Smooth muscle cell (in vitro differentiated cells): Measurements from ENCODE around the gene ATP8A1. TPM values are rescaled to one million over a fixed set of nuclear protein-coding genes. Genes with fewer than 3 reads are reported as not detected.

Experiments used
- DNase-seq: peaks from one replicate; lab custom pipeline; 2025; ENCODE audit not compliant: unreplicated experiment; lab: John Stamatoyannopoulos, UW
- H2AFZ ChIP-seq: fragments of 200-600 bp; sonication (generic); 2 replicates; pipeline ENCODE4 v1.6.0; 2016; ENCODE audit warnings: antibody characterized with exemption, low read depth, mild to moderate bottlenecking
- H3F3A ChIP-seq: fragments of 200-600 bp; sonication (generic); 2 replicates; pipeline ENCODE4 v1.6.0; 2017; ENCODE audit warnings: antibody characterized with exemption, low read depth
- H3K27ac ChIP-seq: fragments of 200-600 bp; sonication (generic); 2 replicates; pipeline ENCODE4 v1.5.1; 2016; ENCODE audit warnings: low read depth, mild to moderate bottlenecking
- H3K27me3 ChIP-seq: fragments of 200-600 bp; sonication (generic); 2 replicates; pipeline ENCODE4 v1.6.1; 2016; ENCODE audit warnings: low read depth, mild to moderate bottlenecking
- H3K36me3 ChIP-seq: fragments of 200-600 bp; sonication (generic); 2 replicates; pipeline ENCODE4 v1.5.1; 2016; ENCODE audit warnings: low read depth
- H3K4me1 ChIP-seq: fragments of 200-600 bp; sonication (generic); 2 replicates; pipeline ENCODE4 v1.5.1; 2016; ENCODE audit warnings: low read depth
- H3K4me2 ChIP-seq: fragments of 200-600 bp; sonication (generic); 2 replicates; pipeline ENCODE4 v1.6.0; 2016; ENCODE audit warnings: mild to moderate bottlenecking
- H3K4me3 ChIP-seq: fragments of 200-600 bp; sonication (generic); 2 replicates; pipeline ENCODE4 v1.5.1; 2016; ENCODE audit warnings: mild to moderate bottlenecking
- H3K79me2 ChIP-seq: fragments of 200-600 bp; sonication (generic); 2 replicates; pipeline ENCODE4 v1.6.0; 2016; ENCODE audit warnings: low read depth, mild to moderate bottlenecking
- H3K9ac ChIP-seq: fragments of 200-600 bp; sonication (generic); 2 replicates; pipeline ENCODE4 v1.6.0; 2016; ENCODE audit warnings: low read depth
- H3K9me3 ChIP-seq: fragments of 200-600 bp; sonication (generic); replicated peaks from 2 replicates; pipeline ENCODE4 v1.5.1; 2016; ENCODE audit warnings: low read depth
- H4K20me1 ChIP-seq: fragments of 200-600 bp; sonication (generic); 2 replicates; pipeline ENCODE4 v1.6.0; 2016; ENCODE audit warnings: low read depth
- CTCF ChIP-seq: fragments of 200-600 bp; sonication (generic); IDR thresholded peaks from 2 replicates; pipeline ENCODE4 v1.5.1; 2017; ENCODE audit warnings: borderline replicate concordance, mild to moderate bottlenecking, antibody characterized with exemption; ENCODE audit not compliant: insufficient read depth, poor library complexity, severe bottlenecking
- WGBS: methylation state at CpG from one replicate; pipeline ENCODE4 v1.1.7; 2016; ENCODE audit warnings: low lambda C conversion rate; 5-methylcytosine and 5-hydroxymethylcytosine counted together
- polyA plus RNA-seq: library from polyadenylated mRNA; unstranded; fragments of >200 nt; fragmentation: Nextera tagmentation; extraction: Ambion mirVana; gene quantifications from 2 replicates; pipeline ENCODE4 v1.2.1, GENCODE V29; 2016
- total RNA-seq: library from RNA; depleted of rRNA; stranded (reverse); fragments of >200 nt; gene quantifications from 2 replicates; pipeline ENCODE4 v1.2.3, GENCODE V29; 2014

ATP8A1 gene
- total and polyA plus RNA-seq, 2 experiments from 2014 or later, result 1.8 TPM; not detected in 1

GRCh38 chr4:42436928-42437565 lies 219.9 kb downstream of the ATP8A1 start:
- DNase-seq, result no peak
- no peaks in the 10 kb centered on the region for H3K9me3 ChIP-seq
- no peak overlapping the region for H3K9ac ChIP-seq
- no peak overlapping the region for H3K27ac ChIP-seq
- H4K20me1 ChIP-seq, result no peaks in the 10 kb centered on the region
- no peaks in the 10 kb centered on the region for H3F3A ChIP-seq
- no peaks in the 10 kb centered on the region for H3K27me3 ChIP-seq
- no peak overlapping the region for H2AFZ ChIP-seq
- no peaks in the 10 kb centered on the region for H3K79me2 ChIP-seq
- no peaks in the 10 kb centered on the region for H3K36me3 ChIP-seq
- no peaks in the 10 kb centered on the region for H3K4me1 ChIP-seq
- 67% methylated on average over 7 of the region's 7 CpGs for WGBS
- no peak overlapping the region for H3K4me3 ChIP-seq
- H3K4me2 ChIP-seq, result no peak overlapping the region
- TF ChIP-seq CTCF, result no peak

GRCh38 chr4:42428036-42428435 lies 228.9 kb downstream of the ATP8A1 start:
- 39% methylated on average over 2 of the region's 2 CpGs for WGBS
- Histone ChIP-seq H3K36me3 (no peaks in the 10 kb centered on the region), H3K9me3 (no peaks in the 10 kb centered on the region), H3K4me3 (no peak overlapping the region), H3K79me2 (no peaks in the 10 kb centered on the region), H3K27ac (no peak overlapping the region), H2AFZ (no peak overlapping the region), H4K20me1 (no peaks in the 10 kb centered on the region), H3K4me2 (no peak overlapping the region), H3K9ac (no peak overlapping the region), H3F3A (no peaks in the 10 kb centered on the region), H3K4me1 (no peaks in the 10 kb centered on the region), H3K27me3 (no peaks in the 10 kb centered on the region)
- DNase-seq, result no peak
- no peak for TF ChIP-seq CTCF

- H4K20me1 ChIP-seq, result no peaks in the 10 kb centered on the region
- H3K4me2 ChIP-seq, result no peak overlapping the region
- H3K36me3 ChIP-seq, result no peaks in the 10 kb centered on the region
- no peaks in the 10 kb centered on the region for H3K27me3 ChIP-seq
- no peak overlapping the region for H3K4me3 ChIP-seq
- 74% methylated on average over 19 of the region's 19 CpGs for WGBS
- no peak overlapping the region for H3K9ac ChIP-seq
- no peak overlapping the region for H2AFZ ChIP-seq
- TF ChIP-seq CTCF, result no peak
- no peaks in the 10 kb centered on the region for H3K79me2 ChIP-seq
- H3F3A ChIP-seq, result no peaks in the 10 kb centered on the region
- H3K4me1 ChIP-seq, result no peaks in the 10 kb centered on the region
- H3K27ac ChIP-seq, result no peak overlapping the region
- no peak for DNase-seq
- no peaks in the 10 kb centered on the region for H3K9me3 ChIP-seq
These were observed 231.5 kb downstream of the ATP8A1 start for GRCh38 chr4:42425146-42426065.
